GM12872 (cell line): Measurements from ENCODE around the gene PLPPR5.

ENCODE experiments used
- CTCF ChIP-seq: IDR thresholded peaks from 3 replicates; pipeline ENCODE4 v1.5.1; 2011; ENCODE audit warnings: low read depth, mild to moderate bottlenecking, low read length, moderate library complexity; ENCODE audit not compliant: insufficient read depth

Gene PLPPR5

GRCh38 chr1:98926597-98926996 is 78.1 kb downstream of the PLPPR5 start:
- TF ChIP-seq CTCF: no peak

DNA sequence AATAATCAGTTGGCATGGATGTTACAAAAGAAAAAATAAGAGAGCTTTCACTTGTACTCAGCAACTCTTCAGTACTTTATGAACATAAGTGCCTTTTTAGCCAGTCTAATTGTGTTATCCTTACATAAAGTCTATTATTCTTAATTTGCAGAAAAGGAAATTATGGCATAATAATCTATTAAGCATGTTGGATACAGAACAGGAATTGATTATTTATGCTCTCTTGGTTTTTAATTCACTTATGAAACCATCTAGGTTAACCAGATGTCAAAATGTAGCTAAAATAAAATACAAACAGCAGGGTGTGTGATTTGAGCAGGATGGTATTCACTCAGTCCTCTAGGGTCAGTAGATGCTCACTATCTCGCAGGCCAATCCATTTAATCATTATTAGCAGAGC is 79.7 kb downstream of the PLPPR5 start:
- no peak for TF ChIP-seq CTCF

- TF ChIP-seq CTCF: no peak
These were observed 81.0 kb downstream of the PLPPR5 start for GRCh38 chr1:98923667-98924066.

GRCh38 chr1:98921817-98922216 is 82.8 kb downstream of the PLPPR5 start:
- TF ChIP-seq CTCF: no peak

DNA sequence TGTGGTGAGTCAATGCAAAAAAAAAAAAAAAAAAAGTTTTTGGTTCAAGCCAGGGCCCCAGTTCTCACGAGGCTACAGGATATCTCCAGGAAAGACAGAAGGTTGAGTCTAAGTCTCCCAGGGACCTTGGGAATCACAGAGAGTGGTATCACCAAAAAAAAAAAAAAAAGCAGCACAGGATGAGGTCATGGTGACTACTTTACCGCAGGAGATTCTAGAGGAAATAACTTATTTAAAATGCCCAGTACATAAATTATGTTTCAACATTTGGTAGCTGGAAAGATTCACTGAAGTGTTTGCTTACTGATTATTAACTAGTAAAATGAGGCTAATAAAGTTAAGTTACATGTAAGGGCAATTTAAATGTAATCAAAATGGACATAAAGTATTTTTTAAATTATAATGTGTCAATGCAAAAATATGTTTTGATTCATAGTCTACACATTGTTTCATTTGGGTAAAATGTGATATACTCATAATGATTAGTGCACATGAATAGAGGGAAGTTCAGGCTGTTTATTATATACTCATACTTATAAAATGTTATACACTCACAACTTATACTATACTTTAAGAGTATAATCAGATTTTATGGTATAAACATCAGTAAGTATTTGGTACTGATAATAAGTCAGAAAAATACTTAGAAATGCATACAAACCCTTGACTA is 84.1 kb downstream of the PLPPR5 start:
- TF ChIP-seq CTCF: no peak

DNA sequence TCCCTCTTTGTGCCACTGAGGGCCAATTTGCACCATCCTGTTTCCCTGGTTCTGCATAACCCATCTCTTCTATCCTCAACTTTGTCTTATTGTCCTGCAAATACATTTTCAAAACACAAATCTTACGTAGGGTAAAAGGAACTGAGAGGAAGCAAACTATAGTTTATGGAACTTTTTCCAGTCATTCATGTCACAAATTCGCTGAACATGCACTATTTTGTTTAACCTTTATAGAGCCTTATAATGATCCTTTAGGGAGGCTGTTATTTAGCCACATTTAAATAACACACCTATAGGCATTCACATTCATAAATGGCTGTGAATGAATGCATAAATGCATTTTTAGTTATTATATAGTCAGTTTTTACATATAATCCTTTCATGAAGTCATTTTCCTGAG is 85.0 kb downstream of the PLPPR5 start:
- TF ChIP-seq CTCF: no peak

GRCh38 chr1:98919211-98919610 is 85.5 kb downstream of the PLPPR5 start:
- TF ChIP-seq CTCF: no peak
